Keratinocyte (primary cell): ENCODE data around the gene HLA-DQA1. TPM values are rescaled to one million over a fixed set of nuclear protein-coding genes. Genes with fewer than 3 reads are reported as not detected.

Source experiments
- DNase-seq: peaks from one replicate; pipeline ENCODE4 v3.0.0-alpha.2; 2011; ENCODE audit warnings: low read depth, missing footprints, low spot score
- FAIRE-seq: peaks from 2 replicates; lab custom pipeline; 2011; peaks lifted over from hg19 to GRCh38; lab: Jason Lieb, UNC
- H2AFZ ChIP-seq: 2 replicates; pipeline ENCODE4 v1.6.0; 2012; ENCODE audit warnings: low read length, control low read depth, inconsistent platforms; ENCODE audit not compliant: control insufficient read depth
- H3K27ac ChIP-seq: 2 replicates; pipeline ENCODE4 v1.5.1; 2011; ENCODE audit warnings: low read length; ENCODE audit not compliant: control insufficient read depth, insufficient read depth
- H3K27me3 ChIP-seq: 3 replicates; pipeline ENCODE4 v1.6.0; 2011; ENCODE audit warnings: low read length; ENCODE audit not compliant: control insufficient read depth, insufficient read depth; ENCODE audit errors: extremely low read depth
- H3K36me3 ChIP-seq, 2 experiments: 2 replicates in 1 of 2; 3 replicates in 1 of 2; pipeline ENCODE4 v1.5.1; 2011; ENCODE audit warnings: low read length in 2 of 2, mild to moderate bottlenecking in 1 of 2; ENCODE audit not compliant: control insufficient read depth in 2 of 2, insufficient read depth in 2 of 2; ENCODE audit errors: extremely low read depth in 1 of 2
- H3K4me1 ChIP-seq: 3 replicates; pipeline ENCODE4 v1.5.1; 2011; ENCODE audit warnings: low read length; ENCODE audit not compliant: control insufficient read depth, insufficient read depth; ENCODE audit errors: extremely low read depth
- H3K4me2 ChIP-seq: 3 replicates; pipeline ENCODE4 v1.6.0; 2011; ENCODE audit warnings: low read depth, low read length; ENCODE audit not compliant: control insufficient read depth, insufficient read depth; ENCODE audit errors: extremely low read depth
- H3K4me3 ChIP-seq, 3 experiments: fragments of 200-600 bp in 1 of 3; sonication (generic) in 1 of 3; 2 replicates in 2 of 3; 3 replicates in 1 of 3; pipeline ENCODE4 v1.5.1; 2011 to 2016; ENCODE audit warnings: low read length in 3 of 3, mild to moderate bottlenecking in 3 of 3, control low read depth in 2 of 3, inconsistent platforms in 1 of 3, low read depth in 1 of 3, mixed read lengths in 1 of 3, mixed run types in 1 of 3, moderate library complexity in 1 of 3; ENCODE audit not compliant: control insufficient read depth in 2 of 3, insufficient read depth in 2 of 3; ENCODE audit errors: extremely low read depth in 1 of 3
- H3K79me2 ChIP-seq: 2 replicates; pipeline ENCODE4 v1.6.0; 2012; ENCODE audit warnings: low read length; ENCODE audit not compliant: control insufficient read depth, insufficient read depth
- H3K9ac ChIP-seq: 3 replicates; pipeline ENCODE4 v1.6.0; 2011; ENCODE audit warnings: low read length; ENCODE audit not compliant: control insufficient read depth, insufficient read depth; ENCODE audit errors: extremely low read depth
- H3K9me1 ChIP-seq: 3 replicates; pipeline ENCODE4 v1.6.0; 2011; ENCODE audit warnings: low read length; ENCODE audit not compliant: control insufficient read depth, insufficient read depth; ENCODE audit errors: extremely low read depth
- H3K9me3 ChIP-seq: 2 replicates; pipeline ENCODE4 v1.5.1; 2012; ENCODE audit warnings: low read depth, low read length; ENCODE audit not compliant: control insufficient read depth
- H4K20me1 ChIP-seq: 3 replicates; pipeline ENCODE4 v1.6.0; 2011; ENCODE audit warnings: low read length; ENCODE audit not compliant: control insufficient read depth, insufficient read depth; ENCODE audit errors: extremely low read depth
- EZH2 ChIP-seq: IDR thresholded peaks from one replicate; pipeline ENCODE4 v1.6.1; 2012; ENCODE audit warnings: inconsistent platforms, mild to moderate bottlenecking, low read length, moderate library complexity
- dilution Hi-C: fragments of 300-500 bp; cut with MboI; formaldehyde crosslinking; loops from one replicate; pipeline ENCODE4 v1.7.0; 2020; ENCODE audit warnings: low sequenced_read_pairs; ENCODE audit not compliant: extremely low pct_ligation_motif_present
- polyA plus RNA-seq, 5 experiments: library from polyadenylated mRNA; depleted of rRNA in 3 of 5; stranded (reverse) in 3 of 5; stranded (forward) in 1 of 5; unstranded in 1 of 5; fragments of >200 nt; gene quantifications; 1 replicate in 1 of 5; 2 replicates in 3 of 5; 3 replicates in 1 of 5; pipeline versions ENCODE4 v1.2.1 to v1.2.3, GENCODE V29; 2011 to 2012; ENCODE audit warnings: missing spikeins in 2 of 5, low read depth in 1 of 5, low replicate concordance in 1 of 5
- TF ChIP-seq, protein P1 (sequence below), 3 experiments: IDR thresholded peaks in 1 of 3; conservative IDR thresholded peaks in 1 of 3; optimal IDR thresholded peaks in 1 of 3; 2 replicates in 2 of 3; 3 replicates in 1 of 3; pipeline versions ENCODE3 to v1.5.1; 2011; ENCODE audit warnings: low read length in 3 of 3, mild to moderate bottlenecking in 3 of 3, moderate library complexity in 2 of 3, control low read depth in 1 of 3, inconsistent platforms in 1 of 3; ENCODE audit not compliant: insufficient read depth in 2 of 3; ENCODE audit errors: extremely low read depth in 1 of 3

The HLA-DQA1 gene
- polyA plus RNA-seq, 1 donor (not counting 4 experiments of a cell fraction or from before 2014, with no cell fraction given) = not detected

DNA sequence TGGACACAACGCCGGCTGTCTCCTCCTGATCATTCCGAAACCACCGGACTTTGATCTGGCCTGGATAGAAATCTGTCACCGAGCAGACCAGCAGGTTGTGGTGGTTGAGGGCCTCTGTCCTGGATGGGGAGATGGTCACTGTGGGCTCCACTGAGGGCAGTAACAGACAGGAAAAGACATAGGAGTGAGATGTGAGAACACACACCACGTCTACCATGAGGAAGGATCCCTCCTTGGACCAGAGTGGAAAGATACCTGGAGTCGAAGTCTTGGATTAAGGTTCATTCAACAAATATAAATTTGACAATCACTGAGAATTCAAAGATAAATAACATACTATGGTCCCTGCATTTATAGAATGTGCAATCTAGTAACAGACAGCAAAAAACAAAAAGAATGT is 24.9 kb downstream of the HLA-DQA1 start:
- no peaks in the 10 kb centered on the region for H3K9me1 ChIP-seq
- no peak overlapping the region for H2AFZ ChIP-seq
- H3K79me2 ChIP-seq = no peaks in the 10 kb centered on the region
- no peak for FAIRE-seq
- TF ChIP-seq, protein P1, sequence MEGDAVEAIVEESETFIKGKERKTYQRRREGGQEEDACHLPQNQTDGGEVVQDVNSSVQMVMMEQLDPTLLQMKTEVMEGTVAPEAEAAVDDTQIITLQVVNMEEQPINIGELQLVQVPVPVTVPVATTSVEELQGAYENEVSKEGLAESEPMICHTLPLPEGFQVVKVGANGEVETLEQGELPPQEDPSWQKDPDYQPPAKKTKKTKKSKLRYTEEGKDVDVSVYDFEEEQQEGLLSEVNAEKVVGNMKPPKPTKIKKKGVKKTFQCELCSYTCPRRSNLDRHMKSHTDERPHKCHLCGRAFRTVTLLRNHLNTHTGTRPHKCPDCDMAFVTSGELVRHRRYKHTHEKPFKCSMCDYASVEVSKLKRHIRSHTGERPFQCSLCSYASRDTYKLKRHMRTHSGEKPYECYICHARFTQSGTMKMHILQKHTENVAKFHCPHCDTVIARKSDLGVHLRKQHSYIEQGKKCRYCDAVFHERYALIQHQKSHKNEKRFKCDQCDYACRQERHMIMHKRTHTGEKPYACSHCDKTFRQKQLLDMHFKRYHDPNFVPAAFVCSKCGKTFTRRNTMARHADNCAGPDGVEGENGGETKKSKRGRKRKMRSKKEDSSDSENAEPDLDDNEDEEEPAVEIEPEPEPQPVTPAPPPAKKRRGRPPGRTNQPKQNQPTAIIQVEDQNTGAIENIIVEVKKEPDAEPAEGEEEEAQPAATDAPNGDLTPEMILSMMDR (optimal IDR thresholded peaks at IDR 0.05 in 1 of 3, IDR thresholded peaks at IDR 0.05 in 1 of 3, conservative IDR thresholded peaks at IDR 0.05 in 1 of 3; ENCODE audit: extremely low read depth in 1 of 3, insufficient read depth in 2 of 3, low read length in 3 of 3) = no peak
- no peak for TF ChIP-seq EZH2
- no peak overlapping the region for H3K4me3 ChIP-seq
- no peaks in the 10 kb centered on the region for H4K20me1 ChIP-seq
- dilution Hi-C loops = no loop called here
- H3K4me2 ChIP-seq = no peak overlapping the region
- H3K27me3 ChIP-seq = no peaks in the 10 kb centered on the region
- H3K9ac ChIP-seq = no peak overlapping the region
- peaks cover 0 to 4% of the 10 kb centered on the region in 2 experiments for H3K36me3 ChIP-seq
- H3K27ac ChIP-seq = no peak overlapping the region
- peaks cover 3% of the 10 kb centered on the region for H3K4me1 ChIP-seq
- no peaks in the 10 kb centered on the region for H3K9me3 ChIP-seq
- no peak for DNase-seq

DNA sequence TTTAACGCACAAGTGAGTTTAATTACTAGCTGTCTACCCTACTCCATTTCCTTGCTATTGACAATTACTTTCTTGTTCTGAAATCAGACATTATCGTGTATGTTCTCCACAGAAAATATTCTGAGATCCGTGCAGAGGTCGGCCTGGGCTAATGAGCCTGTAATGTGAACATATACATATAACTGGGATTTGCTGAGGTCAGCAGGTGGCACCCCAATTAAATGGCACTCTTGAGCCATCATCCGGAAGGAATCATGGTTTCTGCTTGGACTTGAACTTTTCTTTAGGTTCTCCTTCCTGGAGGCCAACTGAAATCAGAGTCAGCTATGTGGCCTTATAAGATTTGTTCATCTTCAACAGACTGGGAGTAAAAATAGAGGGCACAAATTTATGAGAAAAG is 25.6 kb downstream of the HLA-DQA1 start:
- Histone ChIP-seq H3K27ac (no peak overlapping the region), H3K79me2 (no peaks in the 10 kb centered on the region), H3K4me3 (no peak overlapping the region), H2AFZ (no peak overlapping the region), H3K9me1 (no peaks in the 10 kb centered on the region), H3K4me2 (no peak overlapping the region), H3K4me1 (peaks cover 3% of the 10 kb centered on the region), H3K36me3 (peaks cover 0 to 4% of the 10 kb centered on the region in 2 experiments), H3K9ac (no peak overlapping the region), H4K20me1 (no peaks in the 10 kb centered on the region), H3K27me3 (no peaks in the 10 kb centered on the region), H3K9me3 (no peaks in the 10 kb centered on the region)
- dilution Hi-C loops = no loop called here
- DNase-seq = no peak
- FAIRE-seq = no peak
- TF ChIP-seq, protein P1 (optimal IDR thresholded peaks at IDR 0.05 in 1 of 3, IDR thresholded peaks at IDR 0.05 in 1 of 3, conservative IDR thresholded peaks at IDR 0.05 in 1 of 3; ENCODE audit: extremely low read depth in 1 of 3, insufficient read depth in 2 of 3, low read length in 3 of 3) = no peak
- TF ChIP-seq EZH2 = no peak
